ENCODE data around the gene GNG7. TPM values are rescaled to one million over a fixed set of nuclear protein-coding genes. Genes with fewer than 3 reads are reported as not detected.

GNG7 gene
- total RNA-seq, 1 experiment from 2014 or later: 9.6 TPM

GRCh38 chr19:2561221-2561620 lies 141.3 kb downstream of the GNG7 start (continued):
- TF ChIP-seq, protein P1, sequence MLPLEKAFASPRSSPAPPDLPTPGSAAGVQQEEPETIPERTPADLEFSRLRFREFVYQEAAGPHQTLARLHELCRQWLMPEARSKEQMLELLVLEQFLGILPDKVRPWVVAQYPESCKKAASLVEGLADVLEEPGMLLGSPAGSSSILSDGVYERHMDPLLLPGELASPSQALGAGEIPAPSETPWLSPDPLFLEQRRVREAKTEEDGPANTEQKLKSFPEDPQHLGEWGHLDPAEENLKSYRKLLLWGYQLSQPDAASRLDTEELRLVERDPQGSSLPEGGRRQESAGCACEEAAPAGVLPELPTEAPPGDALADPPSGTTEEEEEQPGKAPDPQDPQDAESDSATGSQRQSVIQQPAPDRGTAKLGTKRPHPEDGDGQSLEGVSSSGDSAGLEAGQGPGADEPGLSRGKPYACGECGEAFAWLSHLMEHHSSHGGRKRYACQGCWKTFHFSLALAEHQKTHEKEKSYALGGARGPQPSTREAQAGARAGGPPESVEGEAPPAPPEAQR (CRISPR knock-in tag; IDR thresholded peaks at IDR 0.05): no peak

DNA sequence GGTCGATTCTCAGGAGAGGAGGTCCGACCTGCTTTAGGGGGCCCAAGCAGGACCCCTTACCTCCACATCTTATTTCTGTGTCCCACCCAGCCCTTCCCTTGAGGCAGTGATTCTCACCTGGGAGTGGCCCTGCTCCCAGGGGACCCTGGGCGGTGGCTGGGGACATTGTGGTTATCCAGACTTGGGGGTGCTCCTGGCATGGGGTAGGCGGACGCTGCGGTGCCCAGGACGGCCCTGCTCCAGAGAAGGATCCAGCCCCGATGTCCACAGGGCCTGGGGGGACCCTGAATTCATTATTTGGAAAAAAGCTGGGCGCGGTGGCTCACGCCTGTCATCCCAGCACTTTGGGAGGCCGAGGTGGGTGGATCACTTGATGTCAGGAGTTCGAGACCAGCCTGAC lies 142.1 kb downstream of the GNG7 start:
- no peak for DNase-seq (ENCODE audit: low spot score)
- CTCF ChIA-PET: no interaction called here
- POLR2A ChIA-PET: no interaction called here
- H3K4me1 Mint-ChIP-seq: peaks cover 17% of the 10 kb centered on the region
- H3K36me3 Mint-ChIP-seq: no peaks in the 10 kb centered on the region
- no peak overlapping the region for H3K27ac Mint-ChIP-seq
- no peaks in the 10 kb centered on the region for H3K27me3 Mint-ChIP-seq (ENCODE audit: low read depth)
- no peak for ATAC-seq
- TF ChIP-seq, protein P2, sequence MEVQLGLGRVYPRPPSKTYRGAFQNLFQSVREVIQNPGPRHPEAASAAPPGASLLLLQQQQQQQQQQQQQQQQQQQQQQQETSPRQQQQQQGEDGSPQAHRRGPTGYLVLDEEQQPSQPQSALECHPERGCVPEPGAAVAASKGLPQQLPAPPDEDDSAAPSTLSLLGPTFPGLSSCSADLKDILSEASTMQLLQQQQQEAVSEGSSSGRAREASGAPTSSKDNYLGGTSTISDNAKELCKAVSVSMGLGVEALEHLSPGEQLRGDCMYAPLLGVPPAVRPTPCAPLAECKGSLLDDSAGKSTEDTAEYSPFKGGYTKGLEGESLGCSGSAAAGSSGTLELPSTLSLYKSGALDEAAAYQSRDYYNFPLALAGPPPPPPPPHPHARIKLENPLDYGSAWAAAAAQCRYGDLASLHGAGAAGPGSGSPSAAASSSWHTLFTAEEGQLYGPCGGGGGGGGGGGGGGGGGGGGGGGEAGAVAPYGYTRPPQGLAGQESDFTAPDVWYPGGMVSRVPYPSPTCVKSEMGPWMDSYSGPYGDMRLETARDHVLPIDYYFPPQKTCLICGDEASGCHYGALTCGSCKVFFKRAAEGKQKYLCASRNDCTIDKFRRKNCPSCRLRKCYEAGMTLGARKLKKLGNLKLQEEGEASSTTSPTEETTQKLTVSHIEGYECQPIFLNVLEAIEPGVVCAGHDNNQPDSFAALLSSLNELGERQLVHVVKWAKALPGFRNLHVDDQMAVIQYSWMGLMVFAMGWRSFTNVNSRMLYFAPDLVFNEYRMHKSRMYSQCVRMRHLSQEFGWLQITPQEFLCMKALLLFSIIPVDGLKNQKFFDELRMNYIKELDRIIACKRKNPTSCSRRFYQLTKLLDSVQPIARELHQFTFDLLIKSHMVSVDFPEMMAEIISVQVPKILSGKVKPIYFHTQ (CRISPR knock-in tag; IDR thresholded peaks at IDR 0.05): no peak
- TF ChIP-seq, protein P3, sequence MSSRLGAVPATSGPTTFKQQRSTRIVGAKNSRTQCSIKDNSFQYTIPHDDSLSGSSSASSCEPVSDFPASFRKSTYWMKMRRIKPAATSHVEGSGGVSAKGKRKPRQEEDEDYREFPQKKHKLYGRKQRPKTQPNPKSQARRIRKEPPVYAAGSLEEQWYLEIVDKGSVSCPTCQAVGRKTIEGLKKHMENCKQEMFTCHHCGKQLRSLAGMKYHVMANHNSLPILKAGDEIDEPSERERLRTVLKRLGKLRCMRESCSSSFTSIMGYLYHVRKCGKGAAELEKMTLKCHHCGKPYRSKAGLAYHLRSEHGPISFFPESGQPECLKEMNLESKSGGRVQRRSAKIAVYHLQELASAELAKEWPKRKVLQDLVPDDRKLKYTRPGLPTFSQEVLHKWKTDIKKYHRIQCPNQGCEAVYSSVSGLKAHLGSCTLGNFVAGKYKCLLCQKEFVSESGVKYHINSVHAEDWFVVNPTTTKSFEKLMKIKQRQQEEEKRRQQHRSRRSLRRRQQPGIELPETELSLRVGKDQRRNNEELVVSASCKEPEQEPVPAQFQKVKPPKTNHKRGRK (CRISPR knock-in tag; IDR thresholded peaks at IDR 0.05; ENCODE audit: borderline replicate concordance): no peak
- TF ChIP-seq FOXJ3 (CRISPR knock-in tag; IDR thresholded peaks at IDR 0.05; ENCODE audit: borderline replicate concordance): no peak
- H3K4me3 Mint-ChIP-seq: no peak overlapping the region
- no peaks in the 10 kb centered on the region for H3K9me3 Mint-ChIP-seq

GRCh38 chr19:2558543-2558942 lies 144.0 kb downstream of the GNG7 start:
- Mint-ChIP-seq H3K9me3 (no peaks in the 10 kb centered on the region), H3K4me1 (peaks cover 17% of the 10 kb centered on the region), H3K4me3 (no peak overlapping the region), H3K27ac (no peak overlapping the region), H3K36me3 (no peaks in the 10 kb centered on the region), H3K27me3 (ENCODE audit: low read depth) (no peaks in the 10 kb centered on the region)
- ChIA-PET CTCF (interaction anchor here (0.6 to 1.1 kb wide), 2 partner anchors 79 to 250 kb away, joined by 3 read pairs; no protein-coding TSS in a partner anchor), POLR2A (interaction anchor here (0.6 to 0.7 kb wide), 2 partner anchors 23 to 30 kb away, joined by 3 read pairs; no protein-coding TSS in a partner anchor)
- DNase-seq (ENCODE audit: low spot score) (no peak), ATAC-seq (no peak)
- TF ChIP-seq, protein P4, sequence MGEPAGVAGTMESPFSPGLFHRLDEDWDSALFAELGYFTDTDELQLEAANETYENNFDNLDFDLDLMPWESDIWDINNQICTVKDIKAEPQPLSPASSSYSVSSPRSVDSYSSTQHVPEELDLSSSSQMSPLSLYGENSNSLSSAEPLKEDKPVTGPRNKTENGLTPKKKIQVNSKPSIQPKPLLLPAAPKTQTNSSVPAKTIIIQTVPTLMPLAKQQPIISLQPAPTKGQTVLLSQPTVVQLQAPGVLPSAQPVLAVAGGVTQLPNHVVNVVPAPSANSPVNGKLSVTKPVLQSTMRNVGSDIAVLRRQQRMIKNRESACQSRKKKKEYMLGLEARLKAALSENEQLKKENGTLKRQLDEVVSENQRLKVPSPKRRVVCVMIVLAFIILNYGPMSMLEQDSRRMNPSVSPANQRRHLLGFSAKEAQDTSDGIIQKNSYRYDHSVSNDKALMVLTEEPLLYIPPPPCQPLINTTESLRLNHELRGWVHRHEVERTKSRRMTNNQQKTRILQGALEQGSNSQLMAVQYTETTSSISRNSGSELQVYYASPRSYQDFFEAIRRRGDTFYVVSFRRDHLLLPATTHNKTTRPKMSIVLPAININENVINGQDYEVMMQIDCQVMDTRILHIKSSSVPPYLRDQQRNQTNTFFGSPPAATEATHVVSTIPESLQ (CRISPR knock-in tag; IDR thresholded peaks at IDR 0.05): no peak
- TF ChIP-seq ATF1 (CRISPR knock-in tag; IDR thresholded peaks at IDR 0.05) (no peak), FOXK1 (CRISPR knock-in tag; IDR thresholded peaks at IDR 0.05) (no peak), TP53 (CRISPR knock-in tag; IDR thresholded peaks at IDR 0.05) (no peak), TCF7 (CRISPR knock-in tag; IDR thresholded peaks at IDR 0.05; ENCODE audit: low read depth) (no peak), PRRX2 (CRISPR knock-in tag; IDR thresholded peaks at IDR 0.05) (no peak), USF1 (CRISPR knock-in tag; IDR thresholded peaks at IDR 0.05) (no peak), PREB (CRISPR knock-in tag; IDR thresholded peaks at IDR 0.05; ENCODE audit: borderline replicate concordance) (no peak), ZNF138 (CRISPR knock-in tag; conservative IDR thresholded peaks at IDR 0.05) (no peak), SMAD4 (CRISPR knock-in tag; IDR thresholded peaks at IDR 0.05) (no peak)
- TF ChIP-seq, protein P5, sequence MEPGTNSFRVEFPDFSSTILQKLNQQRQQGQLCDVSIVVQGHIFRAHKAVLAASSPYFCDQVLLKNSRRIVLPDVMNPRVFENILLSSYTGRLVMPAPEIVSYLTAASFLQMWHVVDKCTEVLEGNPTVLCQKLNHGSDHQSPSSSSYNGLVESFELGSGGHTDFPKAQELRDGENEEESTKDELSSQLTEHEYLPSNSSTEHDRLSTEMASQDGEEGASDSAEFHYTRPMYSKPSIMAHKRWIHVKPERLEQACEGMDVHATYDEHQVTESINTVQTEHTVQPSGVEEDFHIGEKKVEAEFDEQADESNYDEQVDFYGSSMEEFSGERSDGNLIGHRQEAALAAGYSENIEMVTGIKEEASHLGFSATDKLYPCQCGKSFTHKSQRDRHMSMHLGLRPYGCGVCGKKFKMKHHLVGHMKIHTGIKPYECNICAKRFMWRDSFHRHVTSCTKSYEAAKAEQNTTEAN (CRISPR knock-in tag; IDR thresholded peaks at IDR 0.05): no peak
- TF ChIP-seq, protein P6, sequence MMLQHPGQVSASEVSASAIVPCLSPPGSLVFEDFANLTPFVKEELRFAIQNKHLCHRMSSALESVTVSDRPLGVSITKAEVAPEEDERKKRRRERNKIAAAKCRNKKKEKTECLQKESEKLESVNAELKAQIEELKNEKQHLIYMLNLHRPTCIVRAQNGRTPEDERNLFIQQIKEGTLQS (CRISPR knock-in tag; conservative IDR thresholded peaks at IDR 0.05): no peak
- TF ChIP-seq, protein P7, sequence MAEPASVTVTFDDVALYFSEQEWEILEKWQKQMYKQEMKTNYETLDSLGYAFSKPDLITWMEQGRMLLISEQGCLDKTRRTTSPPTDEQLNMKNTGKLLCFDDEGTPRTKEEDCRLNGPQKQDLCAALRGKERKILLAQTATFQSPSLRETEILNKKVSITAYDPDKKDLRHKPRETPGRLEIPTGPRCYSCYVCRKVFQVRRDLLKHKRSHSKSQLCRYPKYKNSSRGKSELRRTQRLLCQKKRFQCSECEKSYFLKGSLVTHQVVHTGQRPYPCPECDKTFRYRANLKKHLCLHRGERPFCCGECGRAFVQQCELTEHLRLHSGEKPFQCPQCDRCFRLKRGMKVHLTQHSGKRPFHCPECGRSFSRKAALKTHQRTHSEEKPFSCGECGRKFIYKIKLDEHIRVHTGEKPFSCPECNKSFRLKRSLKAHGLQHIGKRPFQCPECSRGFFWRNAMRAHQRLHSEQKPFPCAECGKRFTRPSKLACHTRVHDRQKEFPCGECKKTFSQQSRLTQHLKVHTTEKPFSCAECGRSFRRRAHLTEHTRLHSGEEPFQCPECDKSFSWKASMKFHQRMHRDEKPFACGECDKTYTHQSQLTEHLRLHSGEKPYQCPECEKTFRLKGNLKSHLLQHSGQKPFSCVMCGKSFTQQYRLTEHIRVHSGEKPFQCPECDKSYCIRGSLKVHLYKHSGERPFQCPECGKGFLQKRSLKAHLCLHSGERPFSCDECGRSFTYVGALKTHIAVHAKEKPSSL (CRISPR knock-in tag; conservative IDR thresholded peaks at IDR 0.05): no peak
- TF ChIP-seq, protein P8, sequence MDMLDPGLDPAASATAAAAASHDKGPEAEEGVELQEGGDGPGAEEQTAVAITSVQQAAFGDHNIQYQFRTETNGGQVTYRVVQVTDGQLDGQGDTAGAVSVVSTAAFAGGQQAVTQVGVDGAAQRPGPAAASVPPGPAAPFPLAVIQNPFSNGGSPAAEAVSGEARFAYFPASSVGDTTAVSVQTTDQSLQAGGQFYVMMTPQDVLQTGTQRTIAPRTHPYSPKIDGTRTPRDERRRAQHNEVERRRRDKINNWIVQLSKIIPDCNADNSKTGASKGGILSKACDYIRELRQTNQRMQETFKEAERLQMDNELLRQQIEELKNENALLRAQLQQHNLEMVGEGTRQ (CRISPR knock-in tag; IDR thresholded peaks at IDR 0.05): no peak

All from WTC11 (cell line).